Measurements from ENCODE around the gene TREM2. TPM values are rescaled to one million over a fixed set of nuclear protein-coding genes. Genes with fewer than 3 reads are reported as not detected.

TREM2 gene
- total and polyA plus RNA-seq, 3 donors from 2014 or later, result 0.63 to 2.8 (median 2.2) TPM

- DNase-seq, result no peak
- intact Hi-C loops (cut with DNase I; ENCODE audit: low total_unique reads), result no loop called here
- no peaks in the 10 kb centered on the region for H3K27me3 ChIP-seq
- WGBS, 2 donors, result 95 to 100% methylated on average over 1 of the region's 1 CpG
- no peaks in the 10 kb centered on the region for H3K9me3 ChIP-seq
- no peak overlapping the region for H3K4me3 ChIP-seq
- no peaks in the 10 kb centered on the region for H3K36me3 ChIP-seq (ENCODE audit: low read depth, missing control alignments)
- H3K4me1 ChIP-seq, result no peaks in the 10 kb centered on the region
- TF ChIP-seq POLR2A (IDR thresholded peaks at IDR 0.05), result no peak
- TF ChIP-seq CTCF (IDR thresholded peaks at IDR 0.05), result no peak
- H3K27ac ChIP-seq, result no peak overlapping the region
Observed at GRCh38 chr6:41163419-41163717, 452 bp upstream of the TREM2 start.

GRCh38 chr6:41161851-41162552, 914 bp downstream of the TREM2 start:
- no peak for DNase-seq
- Histone ChIP-seq H3K27ac (no peak overlapping the region), H3K4me3 (no peak overlapping the region), H3K4me1 (no peaks in the 10 kb centered on the region), H3K27me3 (no peaks in the 10 kb centered on the region), H3K9me3 (no peaks in the 10 kb centered on the region), H3K36me3 (ENCODE audit: low read depth, missing control alignments) (no peaks in the 10 kb centered on the region)
- TF ChIP-seq POLR2A (IDR thresholded peaks at IDR 0.05) (no peak), CTCF (IDR thresholded peaks at IDR 0.05) (no peak)
- intact Hi-C loops (cut with DNase I; ENCODE audit: low total_unique reads), result no loop called here
- WGBS, 2 donors, result 75 to 79% methylated on average over 12 to 13 of the region's 13 CpGs

- Histone ChIP-seq H3K27ac (no peak overlapping the region), H3K27me3 (no peaks in the 10 kb centered on the region), H3K36me3 (ENCODE audit: low read depth, missing control alignments) (no peaks in the 10 kb centered on the region), H3K9me3 (no peaks in the 10 kb centered on the region), H3K4me3 (no peak overlapping the region), H3K4me1 (no peaks in the 10 kb centered on the region)
- DNase-seq, result no peak
- intact Hi-C loops (cut with DNase I; ENCODE audit: low total_unique reads), result no loop called here
- WGBS, 2 donors, result 90 to 97% methylated on average over 8 to 10 of the region's 10 CpGs
- TF ChIP-seq CTCF (IDR thresholded peaks at IDR 0.05) (no peak), POLR2A (IDR thresholded peaks at IDR 0.05) (no peak)
Observed at GRCh38 chr6:41161380-41161779, 1.5 kb downstream of the TREM2 start.

- TF ChIP-seq CTCF (IDR thresholded peaks at IDR 0.05), result no peak
- no peak for TF ChIP-seq POLR2A (IDR thresholded peaks at IDR 0.05)
- 72 to 100% methylated on average over 1 to 3 of the region's 3 CpGs for WGBS, 2 donors
- no peaks in the 10 kb centered on the region for H3K27me3 ChIP-seq
Observed at GRCh38 chr6:41160933-41161332, 2.0 kb downstream of the TREM2 start.

GRCh38 chr6:41159415-41160082, 3.4 kb downstream of the TREM2 start:
- intact Hi-C loops (cut with DNase I; ENCODE audit: low total_unique reads), result no loop called here
- H3K27ac ChIP-seq, result no peak overlapping the region
- no peak for DNase-seq

More at GRCh38 chr6:41160933-41161332, 2.0 kb downstream of the TREM2 start:
- no peak for DNase-seq
- no peaks in the 10 kb centered on the region for H3K9me3 ChIP-seq
- no peaks in the 10 kb centered on the region for H3K36me3 ChIP-seq (ENCODE audit: low read depth, missing control alignments)
- H3K4me3 ChIP-seq, result no peak overlapping the region
- intact Hi-C loops (cut with DNase I; ENCODE audit: low total_unique reads), result no loop called here
- H3K27ac ChIP-seq, result no peak overlapping the region
- H3K4me1 ChIP-seq, result no peaks in the 10 kb centered on the region

More at GRCh38 chr6:41159415-41160082, 3.4 kb downstream of the TREM2 start:
- Histone ChIP-seq H3K36me3 (ENCODE audit: low read depth, missing control alignments) (no peaks in the 10 kb centered on the region), H3K9me3 (no peaks in the 10 kb centered on the region), H3K27me3 (no peaks in the 10 kb centered on the region), H3K4me3 (no peak overlapping the region), H3K4me1 (no peaks in the 10 kb centered on the region)
- TF ChIP-seq CTCF (IDR thresholded peaks at IDR 0.05) (no peak), POLR2A (IDR thresholded peaks at IDR 0.05) (no peak)
- WGBS, 2 donors, result 49 to 59% methylated on average over 7 to 12 of the region's 12 CpGs
